ENCODE measurements around the gene ATP6V0E2.

The ATP6V0E2 gene

GRCh38 chr7:149864023-149864422, 9.7 kb upstream of the ATP6V0E2 start:
- no peak for DNase-seq (ENCODE audit: low spot score)

GRCh38 chr7:149864751-149865150, 9.0 kb upstream of the ATP6V0E2 start:
- DNase-seq (ENCODE audit: low spot score) = no peak

DNA sequence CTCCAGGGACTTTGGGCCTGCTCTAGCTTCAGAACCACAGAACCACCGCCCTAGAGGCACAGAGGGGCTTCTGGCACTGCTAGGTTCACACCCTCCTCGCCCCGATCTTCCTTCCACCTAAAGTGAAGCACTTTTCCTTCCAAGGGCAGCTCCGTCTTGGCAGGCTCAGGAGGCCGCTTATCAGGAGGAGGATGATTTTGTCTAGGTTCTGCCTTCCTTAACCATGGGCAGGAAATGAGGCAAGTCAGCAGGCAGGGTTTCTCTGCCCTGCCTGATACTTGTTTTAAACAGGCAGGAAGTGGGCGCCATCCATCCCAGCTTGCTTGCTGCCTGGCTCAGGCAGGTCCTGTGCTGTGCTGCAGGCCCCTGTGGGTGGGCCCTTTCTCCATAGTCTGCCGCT, 8.3 kb upstream of the ATP6V0E2 start:
- no peak for DNase-seq (ENCODE audit: low spot score)

- no peak for DNase-seq (ENCODE audit: low spot score)
Measured at GRCh38 chr7:149866139-149866778, 7.5 kb upstream of the ATP6V0E2 start.

DNA sequence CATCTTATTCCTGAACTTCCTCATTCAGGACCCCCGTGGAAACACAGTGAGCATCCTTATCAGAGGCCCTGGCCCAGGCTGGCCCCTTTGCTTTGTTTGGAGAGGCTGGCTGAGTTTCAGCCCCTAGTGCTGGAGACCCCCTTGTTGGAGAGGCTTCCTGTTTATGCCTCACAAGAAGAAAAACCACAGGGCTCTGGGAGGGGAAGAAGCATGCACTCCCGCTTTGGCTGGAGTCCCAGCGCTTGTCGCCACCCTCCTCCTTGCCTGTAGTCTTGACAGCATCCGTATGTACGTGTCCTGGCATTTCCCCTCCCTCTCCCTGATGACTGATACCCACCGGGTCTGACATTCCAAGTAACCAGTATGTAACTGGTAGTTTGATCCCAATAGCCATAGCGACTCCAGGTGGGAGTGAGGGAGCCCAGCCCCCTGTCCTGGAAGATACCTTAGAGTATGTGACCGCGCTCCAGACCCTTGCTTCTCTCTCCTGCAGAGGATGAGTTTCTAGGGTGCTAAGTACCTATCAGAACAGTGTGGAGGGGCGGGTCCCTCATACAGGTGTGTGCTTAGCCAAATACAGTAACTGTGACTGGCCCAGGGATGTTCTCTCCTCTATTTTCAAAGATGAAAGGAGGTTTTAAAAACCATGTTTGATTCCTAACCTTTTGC, 6.9 kb upstream of the ATP6V0E2 start:
- DNase-seq (ENCODE audit: low spot score) = no peak

- DNase-seq (ENCODE audit: low spot score) = no peak
Measured at GRCh38 chr7:149867762-149868622, 5.8 kb upstream of the ATP6V0E2 start.

DNA sequence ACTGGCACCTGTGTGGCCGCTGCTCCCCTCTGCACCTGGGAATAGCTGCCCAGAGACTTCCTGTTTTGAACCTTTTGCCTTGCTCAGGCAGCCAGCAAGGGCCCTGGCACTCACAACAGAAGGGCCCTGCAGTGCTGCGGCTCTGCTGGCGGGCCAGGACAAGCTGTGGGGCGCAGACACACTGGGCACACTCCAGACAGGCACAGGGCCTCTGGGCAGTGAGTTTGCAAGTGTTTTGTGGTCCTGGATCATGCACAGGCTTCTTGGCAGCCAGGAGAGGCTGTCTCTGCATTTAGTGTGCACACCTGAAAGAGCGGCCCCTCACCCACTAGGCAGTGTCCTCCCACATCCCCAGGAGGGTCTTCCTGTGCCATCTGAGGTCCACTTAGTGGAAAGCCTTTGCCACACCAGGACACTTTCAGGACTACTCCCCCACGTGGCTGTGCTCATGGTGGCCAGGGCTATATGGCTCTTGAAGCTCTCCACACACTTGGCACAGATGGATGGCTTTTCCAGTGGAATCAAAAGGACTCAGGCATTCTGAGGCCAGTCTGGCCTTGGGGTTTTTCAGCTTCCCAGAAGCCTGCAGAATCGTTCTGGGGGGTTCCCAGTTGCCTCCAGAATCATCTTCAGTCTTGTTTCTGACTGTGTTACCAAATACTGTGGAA, 5.0 kb upstream of the ATP6V0E2 start:
- no peak for DNase-seq (ENCODE audit: low spot score)

DNA sequence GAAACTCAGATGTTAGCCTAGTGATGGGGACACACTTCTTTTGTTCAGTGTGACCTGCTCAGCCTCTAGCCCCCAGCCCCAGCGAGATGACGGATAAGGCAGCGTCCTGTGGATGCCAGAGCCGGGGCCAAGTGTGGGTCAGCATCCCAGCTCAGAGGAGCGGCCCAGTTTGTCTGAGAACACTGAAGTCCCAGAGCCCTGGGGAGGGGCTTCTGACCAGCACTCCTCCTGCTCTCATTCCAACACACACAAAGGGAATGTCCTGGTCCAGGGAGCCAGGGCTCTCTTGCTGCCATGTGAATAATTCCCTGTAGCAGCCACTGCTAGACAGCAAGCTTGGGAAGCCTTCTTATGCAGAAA, 4.5 kb upstream of the ATP6V0E2 start:
- DNase-seq (ENCODE audit: low spot score) = no peak

- no peak for DNase-seq (ENCODE audit: low spot score)
Measured at GRCh38 chr7:149869867-149870266, 3.9 kb upstream of the ATP6V0E2 start.

GRCh38 chr7:149870274-149870673, 3.5 kb upstream of the ATP6V0E2 start:
- DNase-seq (ENCODE audit: low spot score) = no peak

- no peak for DNase-seq (ENCODE audit: low spot score)
Measured at GRCh38 chr7:149870701-149871483, 2.9 kb upstream of the ATP6V0E2 start.

DNA sequence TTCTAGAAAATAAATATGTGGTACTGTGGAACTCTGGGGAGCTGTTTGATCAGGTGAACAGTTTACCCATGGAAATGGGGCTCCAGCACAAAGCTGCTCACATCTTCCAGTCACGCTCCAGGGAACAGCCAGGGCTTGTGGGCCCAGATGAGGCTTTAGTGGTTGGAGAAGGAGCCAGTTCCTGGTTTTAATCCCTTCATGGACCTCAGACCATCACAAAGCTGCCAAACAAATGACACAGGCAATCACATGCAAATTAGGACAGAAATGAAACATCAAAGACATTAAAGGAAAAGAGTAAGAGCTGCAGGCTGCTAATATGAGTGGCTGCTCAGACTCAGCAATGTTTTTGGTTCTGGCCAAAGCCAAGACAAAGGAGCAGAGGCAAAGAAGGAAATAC, 2.2 kb upstream of the ATP6V0E2 start:
- DNase-seq (ENCODE audit: low spot score) = no peak

DNA sequence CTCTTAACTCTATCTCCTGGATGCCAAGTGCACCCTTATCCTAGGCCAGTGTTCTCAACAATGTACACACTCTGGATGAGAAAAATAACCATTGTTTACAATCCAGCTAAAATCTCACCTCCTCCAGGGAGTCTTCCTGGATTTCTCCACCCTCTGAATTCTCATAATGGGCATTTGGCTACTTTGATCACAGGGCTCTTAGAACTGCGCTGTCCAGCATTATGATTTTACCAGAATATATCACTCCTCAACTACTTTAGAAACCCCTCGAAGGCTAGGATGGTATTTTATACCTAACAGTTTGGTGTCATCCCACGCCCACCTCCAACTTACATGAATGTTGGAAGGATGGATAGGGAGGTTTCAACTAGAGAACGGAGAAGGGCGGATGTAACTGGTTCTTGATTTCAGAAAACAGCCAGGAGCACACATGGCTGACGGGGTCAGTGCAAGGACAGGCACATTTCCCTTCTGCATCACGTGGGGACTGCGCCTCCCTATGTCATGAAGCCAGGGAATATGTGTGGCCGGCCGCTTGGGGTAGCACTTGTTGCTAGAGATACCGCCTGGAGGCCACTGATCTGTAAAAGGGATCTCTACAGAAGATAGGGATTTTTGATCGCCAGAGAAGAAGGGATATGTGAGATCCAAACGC, 1.2 kb upstream of the ATP6V0E2 start:
- peak; percentile 96 for DNase-seq (ENCODE audit: low spot score)

- DNase-seq (ENCODE audit: low spot score) = no peak
Measured at GRCh38 chr7:149873970-149874643, 338 bp downstream of the ATP6V0E2 start.

- DNase-seq (ENCODE audit: low spot score) = no peak
Measured at GRCh38 chr7:149874644-149875028, 867 bp downstream of the ATP6V0E2 start.

- no peak for DNase-seq (ENCODE audit: low spot score)
Measured at GRCh38 chr7:149875396-149875795, 1.6 kb downstream of the ATP6V0E2 start.

- DNase-seq (ENCODE audit: low spot score) = no peak
Measured at GRCh38 chr7:149877890-149878522, 4.2 kb downstream of the ATP6V0E2 start.

GRCh38 chr7:149878523-149878921, 4.8 kb downstream of the ATP6V0E2 start:
- DNase-seq (ENCODE audit: low spot score) = no peak

DNA sequence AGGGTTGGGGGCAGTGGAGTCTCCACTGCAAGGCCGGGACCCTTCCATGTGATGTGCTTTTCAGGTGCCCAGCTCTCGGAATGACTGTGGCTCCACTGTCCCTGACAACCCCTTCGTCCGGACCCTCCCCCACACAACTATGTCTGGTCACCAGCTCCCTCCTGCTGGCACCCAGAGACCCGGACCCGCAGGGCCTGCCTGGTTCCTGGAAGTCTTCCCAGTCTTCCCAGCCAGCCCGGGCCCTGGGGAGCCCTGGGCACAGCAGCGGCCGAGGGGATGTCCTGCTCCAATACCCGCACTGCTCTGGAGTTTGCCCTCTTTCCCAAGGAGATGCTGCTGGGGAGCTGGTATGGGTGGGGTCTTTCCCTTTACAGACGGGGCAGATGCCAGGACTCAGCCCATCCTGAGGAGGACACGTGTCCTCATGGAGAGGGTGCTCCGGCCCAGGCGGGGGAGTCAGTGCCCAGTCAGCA, 5.5 kb downstream of the ATP6V0E2 start:
- DNase-seq (ENCODE audit: low spot score) = no peak

All from hepatic stellate cell (primary cell).